Ovary (tissue), 3 donors: ENCODE data around the gene ENGASE.

Experiments
- CTCF ChIP-seq, 3 donors: fragments of 450-650 bp in 2 of 3; fragments of 200-600 bp in 1 of 3; IDR thresholded peaks; one replicate each; pipeline versions ENCODE4 v1.5.1 to v1.8.0; 2016 to 2022; ENCODE audit warnings: antibody characterized with exemption in 3 of 3, mild to moderate bottlenecking in 1 of 3
- EP300 ChIP-seq: sonication (generic); formaldehyde crosslinking; IDR thresholded peaks from one replicate; pipeline ENCODE4 v1.6.1; 2017; ENCODE audit warnings: antibody characterized with exemption
- POLR2A ChIP-seq: fragments of 450-650 bp; IDR thresholded peaks from one replicate; pipeline ENCODE4 v1.6.1; 2017; ENCODE audit warnings: antibody characterized with exemption, mild to moderate bottlenecking, moderate library complexity
- donor health status: DM: no; HTN: no; CAD: no.

- TF ChIP-seq CTCF (IDR thresholded peaks at IDR 0.05) (no peak), POLR2A (no peak), EP300 (no peak)
These were observed 1.5 kb upstream of the ENGASE start for GRCh38 chr17:79073016-79073705.
